ENCODE data around the gene GFRA4. TPM values are rescaled to one million over a fixed set of nuclear protein-coding genes. Genes with fewer than 3 reads are reported as not detected.
A peak's percentile ranks its signal among the peaks of the same experiment; 100 is the strongest.

The GFRA4 gene
- total RNA-seq, 6 donors from 2014 or later: not detected

- peaks cover 0 to 6% (median 2%) of the 10 kb centered on the region in 4 donors for H3K9me3 ChIP-seq
- ATAC-seq (ENCODE audit: low FRiP score in 2 of 2) (no peak), DNase-seq (no peak)
- TF ChIP-seq, protein P1, sequence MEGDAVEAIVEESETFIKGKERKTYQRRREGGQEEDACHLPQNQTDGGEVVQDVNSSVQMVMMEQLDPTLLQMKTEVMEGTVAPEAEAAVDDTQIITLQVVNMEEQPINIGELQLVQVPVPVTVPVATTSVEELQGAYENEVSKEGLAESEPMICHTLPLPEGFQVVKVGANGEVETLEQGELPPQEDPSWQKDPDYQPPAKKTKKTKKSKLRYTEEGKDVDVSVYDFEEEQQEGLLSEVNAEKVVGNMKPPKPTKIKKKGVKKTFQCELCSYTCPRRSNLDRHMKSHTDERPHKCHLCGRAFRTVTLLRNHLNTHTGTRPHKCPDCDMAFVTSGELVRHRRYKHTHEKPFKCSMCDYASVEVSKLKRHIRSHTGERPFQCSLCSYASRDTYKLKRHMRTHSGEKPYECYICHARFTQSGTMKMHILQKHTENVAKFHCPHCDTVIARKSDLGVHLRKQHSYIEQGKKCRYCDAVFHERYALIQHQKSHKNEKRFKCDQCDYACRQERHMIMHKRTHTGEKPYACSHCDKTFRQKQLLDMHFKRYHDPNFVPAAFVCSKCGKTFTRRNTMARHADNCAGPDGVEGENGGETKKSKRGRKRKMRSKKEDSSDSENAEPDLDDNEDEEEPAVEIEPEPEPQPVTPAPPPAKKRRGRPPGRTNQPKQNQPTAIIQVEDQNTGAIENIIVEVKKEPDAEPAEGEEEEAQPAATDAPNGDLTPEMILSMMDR (IDR thresholded peaks at IDR 0.05): no peak
- WGBS, 2 donors: 80 to 100% methylated on average over 1 of the region's 1 CpG
- no peak overlapping the region for H3K4me3 ChIP-seq
- no peaks in the 10 kb centered on the region for H3K36me3 ChIP-seq
- H3K4me1 ChIP-seq: no peaks in the 10 kb centered on the region
- H3K27ac ChIP-seq: no peak overlapping the region
- no peaks in the 10 kb centered on the region for H3K27me3 ChIP-seq
These were observed 33.0 kb upstream of the GFRA4 start for GRCh38 chr20:3696200-3696599.

DNA sequence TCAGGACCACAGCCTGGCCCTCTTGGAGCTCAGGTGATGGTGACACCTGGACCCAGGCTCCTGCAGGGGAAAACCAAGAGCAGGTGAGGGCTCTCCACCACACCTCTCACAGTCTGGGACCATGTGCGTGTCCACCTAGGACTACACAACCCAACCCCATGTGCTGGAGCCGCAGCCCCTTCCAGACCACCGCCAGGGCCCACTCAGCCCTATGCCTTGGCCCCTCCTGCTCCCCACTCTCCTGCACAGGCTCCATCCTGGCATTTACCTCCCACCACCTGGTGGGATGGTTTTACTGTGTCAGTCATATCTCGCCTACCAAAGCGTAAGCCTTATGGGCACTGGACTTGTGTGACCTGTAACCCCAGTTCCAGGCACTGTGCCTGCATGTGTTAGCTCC lies 31.7 kb upstream of the GFRA4 start:
- no peaks in the 10 kb centered on the region for H3K36me3 ChIP-seq
- no peak overlapping the region for H3K4me3 ChIP-seq
- 89 to 96% methylated on average over 5 of the region's 5 CpGs for WGBS, 2 donors
- no peak overlapping the region for H3K27ac ChIP-seq
- DNase-seq (no peak), ATAC-seq (ENCODE audit: low FRiP score in 2 of 2) (no peak)
- no peaks in the 10 kb centered on the region for H3K27me3 ChIP-seq
- peaks cover 0 to 6% (median 2%) of the 10 kb centered on the region in 4 donors for H3K9me3 ChIP-seq
- TF ChIP-seq POLR2AphosphoS5 (IDR thresholded peaks at IDR 0.05) (no peak), POLR2A (IDR thresholded peaks at IDR 0.05) (no peak), EP300 (IDR thresholded peaks at IDR 0.05) (no peak)
- TF ChIP-seq, protein P1 (IDR thresholded peaks at IDR 0.05): no peak
- H3K4me1 ChIP-seq: no peaks in the 10 kb centered on the region

- Histone ChIP-seq H3K27me3 (no peaks in the 10 kb centered on the region), H3K4me3 (no peak overlapping the region), H3K9me3 (peaks cover 0 to 6% (median 2%) of the 10 kb centered on the region in 4 donors), H3K36me3 (no peaks in the 10 kb centered on the region), H3K4me1 (no peaks in the 10 kb centered on the region), H3K27ac (no peak overlapping the region)
- TF ChIP-seq POLR2AphosphoS5 (IDR thresholded peaks at IDR 0.05): no peak
- TF ChIP-seq, protein P1 (IDR thresholded peaks at IDR 0.05): no peak
- TF ChIP-seq POLR2A (IDR thresholded peaks at IDR 0.05): no peak
- TF ChIP-seq EP300 (IDR thresholded peaks at IDR 0.05): no peak
- WGBS, 2 donors: 90 to 96% methylated on average over 7 to 13 of the region's 13 CpGs
- no peak for ATAC-seq (ENCODE audit: low FRiP score in 2 of 2)
- DNase-seq: no peak
These were observed 30.2 kb upstream of the GFRA4 start for GRCh38 chr20:3693376-3693775.

GRCh38 chr20:3692706-3693294 lies 29.6 kb upstream of the GFRA4 start:
- Histone ChIP-seq H3K9me3 (peaks cover 0 to 6% (median 2%) of the 10 kb centered on the region in 4 donors), H3K4me1 (no peaks in the 10 kb centered on the region), H3K27ac (no peak overlapping the region), H3K27me3 (no peaks in the 10 kb centered on the region), H3K36me3 (no peaks in the 10 kb centered on the region), H3K4me3 (no peak overlapping the region)
- TF ChIP-seq POLR2AphosphoS5 (IDR thresholded peaks at IDR 0.05): no peak
- peak in 1 of 2 donors; percentile 3 for ATAC-seq (ENCODE audit: low FRiP score in 2 of 2)
- no peak for DNase-seq
- WGBS, 2 donors: 94 to 96% methylated on average over 4 to 20 of the region's 23 CpGs

DNA sequence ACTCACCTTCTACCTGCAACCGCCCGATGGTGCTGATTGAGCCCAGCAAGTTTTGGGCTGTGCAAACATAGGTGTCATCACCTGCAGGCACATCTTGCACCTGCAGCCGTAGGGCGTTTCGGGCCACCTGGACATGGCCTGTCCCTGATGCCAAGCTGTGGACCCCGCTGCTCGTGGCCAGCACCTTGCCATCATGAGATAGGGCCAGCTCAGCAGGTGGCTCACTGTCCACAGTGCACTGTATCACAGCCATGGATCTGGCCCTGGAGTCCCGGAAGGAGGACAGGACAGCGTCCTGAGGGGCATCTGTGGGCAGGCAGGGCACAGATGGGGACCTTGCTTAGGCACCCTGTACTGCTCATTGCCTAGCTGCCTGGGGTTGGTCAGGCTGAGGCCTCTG lies 28.7 kb upstream of the GFRA4 start:
- 80 to 92% methylated on average over 1 to 9 of the region's 9 CpGs for WGBS, 2 donors
- ATAC-seq (ENCODE audit: low FRiP score in 2 of 2) (no peak), DNase-seq (no peak)
- H3K27me3 ChIP-seq: no peaks in the 10 kb centered on the region
- no peak for TF ChIP-seq POLR2A (IDR thresholded peaks at IDR 0.05)
- TF ChIP-seq, protein P1 (IDR thresholded peaks at IDR 0.05): no peak
- no peak for TF ChIP-seq POLR2AphosphoS5 (IDR thresholded peaks at IDR 0.05)
- no peak overlapping the region for H3K4me3 ChIP-seq
- no peaks in the 10 kb centered on the region for H3K36me3 ChIP-seq
- H3K4me1 ChIP-seq: peaks cover 0 to 5% (median 0%) of the 10 kb centered on the region in 4 donors
- no peak overlapping the region for H3K27ac ChIP-seq
- H3K9me3 ChIP-seq: peaks cover 0 to 6% (median 2%) of the 10 kb centered on the region in 4 donors

Measured in upper lobe of left lung (tissue), 6 donors.